ENCODE results near the gene LYAR.
A peak's percentile ranks its signal among the peaks of the same experiment; 100 is the strongest.

The LYAR gene

GRCh38 chr4:4289941-4290850 is at the start of gene LYAR, which contains the start of gene ZBTB49:
LYAR (minus strand) TSS chr4:4290154; CDS start chr4:4283742, 6,412 bp downstream.
ZBTB49 (plus strand) TSS chr4:4290251; CDS start chr4:4299946, 9,695 bp downstream.
- peak; percentile 87 to 93 for DNase-seq

GRCh38 chr4:4339504-4340085 is 49.6 kb upstream of the LYAR start:
- DNase-seq: no peak

GRCh38 chr4:4338210-4339001 is 48.5 kb upstream of the LYAR start:
- no peak for DNase-seq

- peak; percentile 17 to 55 for DNase-seq
Measured at GRCh38 chr4:4334798-4335520, 45.0 kb upstream of the LYAR start.

GRCh38 chr4:4333265-4333706 is 43.3 kb upstream of the LYAR start:
- DNase-seq: no peak

- no peak for DNase-seq
Measured at GRCh38 chr4:4332529-4332928, 42.6 kb upstream of the LYAR start.

- DNase-seq: no peak
Measured at GRCh38 chr4:4330794-4331193, 40.8 kb upstream of the LYAR start.

GRCh38 chr4:4329496-4329895 is 39.5 kb upstream of the LYAR start:
- no peak for DNase-seq

GRCh38 chr4:4328840-4329239 is 38.9 kb upstream of the LYAR start:
- no peak for DNase-seq

GRCh38 chr4:4328206-4328605 is 38.3 kb upstream of the LYAR start:
- DNase-seq: no peak

- DNase-seq: peak; percentile 4 to 8
Measured at GRCh38 chr4:4327652-4328121, 37.7 kb upstream of the LYAR start.

GRCh38 chr4:4326166-4326565 is 36.2 kb upstream of the LYAR start:
- no peak for DNase-seq

GRCh38 chr4:4325321-4325720 is 35.4 kb upstream of the LYAR start:
- no peak for DNase-seq

GRCh38 chr4:4323705-4324534 is 34.0 kb upstream of the LYAR start:
- no peak for DNase-seq

GRCh38 chr4:4321951-4322688 is 32.2 kb upstream of the LYAR start:
- no peak for DNase-seq

- no peak for DNase-seq
Measured at GRCh38 chr4:4320951-4321714, 31.2 kb upstream of the LYAR start.

- no peak for DNase-seq
Measured at GRCh38 chr4:4320528-4320927, 30.6 kb upstream of the LYAR start.

GRCh38 chr4:4317496-4318232 is 27.7 kb upstream of the LYAR start:
- DNase-seq: no peak

GRCh38 chr4:4316150-4316495 is 26.2 kb upstream of the LYAR start:
- DNase-seq: no peak

All from inflammatory macrophage treated with lipopolysaccharide for 1 hour (primary cell).